Astrocyte of the spinal cord (primary cell): ENCODE data around the gene RFESD.
"Not testable (repeated sequence)": the region's sequence is repeated elsewhere in the genome, so short reads cannot be mapped to it uniquely, and the experiment has no call there.

Experiments used
- DNase-seq: peaks from one replicate; pipeline ENCODE4 v3.0.0; 2011; ENCODE audit warnings: low read depth, low spot score
- H3K4me3 ChIP-seq: 2 replicates; pipeline ENCODE4 v1.5.1; 2011; ENCODE audit warnings: low read depth, mild to moderate bottlenecking, low read length, moderate library complexity
- in situ Hi-C: cut with HindIII; loops from 2 replicates; pipeline ENCODE4 v1.10.0; 2017; ENCODE audit warnings: low sequenced_read_pairs
- TF ChIP-seq, protein P1 (sequence below): IDR thresholded peaks from 2 replicates; pipeline ENCODE4 v1.5.1; 2012; ENCODE audit warnings: low read depth, mild to moderate bottlenecking, low read length, inconsistent platforms

Gene RFESD

DNA sequence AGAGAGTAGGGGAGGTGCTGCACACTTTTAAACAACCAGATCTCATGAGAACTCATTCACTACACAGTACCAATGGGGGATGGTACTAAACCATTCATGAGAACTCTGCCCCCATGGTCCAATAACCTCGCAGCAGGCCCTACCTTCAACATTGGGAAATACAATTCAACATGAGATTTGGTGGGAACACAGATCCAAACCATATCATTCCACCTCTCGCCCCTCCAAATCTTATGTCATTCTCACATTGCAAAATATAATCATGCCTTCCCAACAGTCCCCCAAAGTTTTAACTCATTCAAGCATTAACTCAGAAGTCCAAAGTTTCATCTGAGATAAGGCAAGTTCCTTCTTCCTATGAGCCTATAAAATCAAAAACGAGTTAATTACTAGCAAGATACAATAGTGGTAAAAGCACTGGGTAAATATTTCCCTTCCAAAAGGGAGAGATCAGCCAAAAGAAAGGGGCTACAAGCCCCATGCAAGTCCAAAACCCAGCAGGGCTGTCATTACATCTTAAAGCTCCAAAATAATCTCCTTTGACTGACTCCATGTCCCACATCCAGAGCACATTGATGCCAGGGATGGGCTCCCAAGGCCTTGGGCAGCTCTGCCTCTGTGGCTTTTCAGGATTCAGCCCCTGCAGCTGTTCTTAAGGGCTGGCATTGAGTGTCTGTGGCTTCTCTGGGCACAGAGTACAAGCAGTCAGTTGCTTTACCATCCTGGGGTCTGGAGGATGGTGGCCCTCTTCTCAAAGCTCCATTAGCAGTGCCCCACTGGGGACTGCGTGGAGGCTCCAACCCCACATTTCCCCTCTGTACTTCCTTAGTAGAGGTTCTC is 18.4 kb upstream of the RFESD start:
- no peak for DNase-seq
- in situ Hi-C loops: no loop called here
- H3K4me3 ChIP-seq: no peak overlapping the region
- TF ChIP-seq, protein P1, sequence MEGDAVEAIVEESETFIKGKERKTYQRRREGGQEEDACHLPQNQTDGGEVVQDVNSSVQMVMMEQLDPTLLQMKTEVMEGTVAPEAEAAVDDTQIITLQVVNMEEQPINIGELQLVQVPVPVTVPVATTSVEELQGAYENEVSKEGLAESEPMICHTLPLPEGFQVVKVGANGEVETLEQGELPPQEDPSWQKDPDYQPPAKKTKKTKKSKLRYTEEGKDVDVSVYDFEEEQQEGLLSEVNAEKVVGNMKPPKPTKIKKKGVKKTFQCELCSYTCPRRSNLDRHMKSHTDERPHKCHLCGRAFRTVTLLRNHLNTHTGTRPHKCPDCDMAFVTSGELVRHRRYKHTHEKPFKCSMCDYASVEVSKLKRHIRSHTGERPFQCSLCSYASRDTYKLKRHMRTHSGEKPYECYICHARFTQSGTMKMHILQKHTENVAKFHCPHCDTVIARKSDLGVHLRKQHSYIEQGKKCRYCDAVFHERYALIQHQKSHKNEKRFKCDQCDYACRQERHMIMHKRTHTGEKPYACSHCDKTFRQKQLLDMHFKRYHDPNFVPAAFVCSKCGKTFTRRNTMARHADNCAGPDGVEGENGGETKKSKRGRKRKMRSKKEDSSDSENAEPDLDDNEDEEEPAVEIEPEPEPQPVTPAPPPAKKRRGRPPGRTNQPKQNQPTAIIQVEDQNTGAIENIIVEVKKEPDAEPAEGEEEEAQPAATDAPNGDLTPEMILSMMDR: no peak

DNA sequence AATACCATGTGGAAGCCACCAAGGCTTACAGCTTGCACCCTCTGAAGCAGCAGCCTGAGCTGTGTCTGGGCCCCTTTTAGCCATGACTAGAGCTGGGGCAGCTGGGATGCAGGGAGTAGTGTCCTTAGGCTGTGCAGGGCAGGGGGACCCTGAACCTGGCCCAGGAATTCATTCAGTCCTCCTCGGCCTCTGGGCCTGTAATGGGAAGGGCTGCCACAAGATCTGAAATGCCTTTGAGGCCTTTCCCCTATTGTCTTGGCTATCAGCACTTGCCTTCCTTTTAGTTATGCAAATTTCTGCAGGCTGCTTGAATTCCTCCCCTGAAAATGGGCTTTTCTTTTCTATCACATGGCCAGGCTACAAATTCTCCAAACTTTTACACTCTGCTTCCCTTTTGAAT is 17.6 kb upstream of the RFESD start:
- H3K4me3 ChIP-seq: no peak overlapping the region
- TF ChIP-seq, protein P1: no peak
- no peak for DNase-seq
- in situ Hi-C loops: no loop called here

DNA sequence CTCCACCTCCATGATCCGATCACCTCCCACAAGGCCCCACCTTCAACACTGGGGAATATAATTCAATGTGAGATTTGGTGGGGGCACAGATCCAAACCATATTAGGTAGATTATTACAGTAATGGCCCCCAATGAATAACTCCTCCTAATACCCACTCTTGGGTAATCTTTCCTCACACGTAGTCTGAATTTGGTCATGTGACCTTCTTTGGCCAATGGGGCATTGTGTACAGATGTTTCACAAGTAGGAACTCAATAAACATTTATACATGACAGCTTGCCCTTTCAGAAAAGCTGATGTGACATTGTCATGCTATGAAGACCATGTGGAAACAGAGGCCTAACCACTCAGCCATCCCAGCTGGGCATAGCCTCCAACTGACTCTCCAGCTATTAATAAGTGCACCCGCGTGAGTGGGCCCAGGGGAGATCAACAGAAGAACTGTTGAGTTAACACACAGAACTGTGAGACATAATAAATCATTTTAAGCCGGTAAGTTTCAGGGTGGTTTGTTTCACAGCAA is 16.1 kb upstream of the RFESD start:
- no peak for DNase-seq
- in situ Hi-C loops: no loop called here
- TF ChIP-seq, protein P1: no peak
- no peak overlapping the region for H3K4me3 ChIP-seq

DNA sequence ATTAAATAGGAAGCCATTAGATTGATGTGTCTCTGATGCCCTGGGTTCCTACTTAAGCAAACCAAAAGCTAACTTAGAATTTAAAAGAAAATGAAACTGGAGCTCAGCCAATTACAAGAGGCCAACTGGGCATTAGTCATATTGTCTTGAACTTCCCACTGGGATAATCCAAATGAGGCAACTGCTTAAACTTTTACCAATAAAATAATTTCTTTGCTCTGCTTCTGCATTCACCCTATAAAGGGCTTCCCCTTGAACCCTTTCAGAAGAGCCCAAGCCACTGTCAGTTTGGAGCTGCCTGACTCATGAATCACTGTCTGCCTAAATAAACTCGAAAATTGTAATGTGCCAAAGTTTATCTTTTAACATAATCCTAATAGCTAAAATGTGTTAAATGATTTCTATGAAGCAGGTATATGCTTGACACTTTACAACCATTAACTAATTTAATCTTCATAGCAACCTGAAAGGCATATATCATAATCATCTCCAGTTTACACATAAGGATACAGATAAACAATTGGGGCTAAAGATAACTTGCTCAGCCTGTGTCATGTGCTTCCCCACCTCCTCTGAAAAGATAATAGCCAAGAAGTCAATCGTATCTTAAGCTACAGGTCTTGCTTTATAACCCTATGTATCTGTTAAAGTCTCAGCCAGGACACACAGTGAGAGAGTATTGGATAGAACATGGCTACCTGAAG is 15.2 kb upstream of the RFESD start:
- H3K4me3 ChIP-seq: no peak overlapping the region
- DNase-seq: peak; percentile 83
- TF ChIP-seq, protein P1: no peak
- in situ Hi-C loops: no loop called here

DNA sequence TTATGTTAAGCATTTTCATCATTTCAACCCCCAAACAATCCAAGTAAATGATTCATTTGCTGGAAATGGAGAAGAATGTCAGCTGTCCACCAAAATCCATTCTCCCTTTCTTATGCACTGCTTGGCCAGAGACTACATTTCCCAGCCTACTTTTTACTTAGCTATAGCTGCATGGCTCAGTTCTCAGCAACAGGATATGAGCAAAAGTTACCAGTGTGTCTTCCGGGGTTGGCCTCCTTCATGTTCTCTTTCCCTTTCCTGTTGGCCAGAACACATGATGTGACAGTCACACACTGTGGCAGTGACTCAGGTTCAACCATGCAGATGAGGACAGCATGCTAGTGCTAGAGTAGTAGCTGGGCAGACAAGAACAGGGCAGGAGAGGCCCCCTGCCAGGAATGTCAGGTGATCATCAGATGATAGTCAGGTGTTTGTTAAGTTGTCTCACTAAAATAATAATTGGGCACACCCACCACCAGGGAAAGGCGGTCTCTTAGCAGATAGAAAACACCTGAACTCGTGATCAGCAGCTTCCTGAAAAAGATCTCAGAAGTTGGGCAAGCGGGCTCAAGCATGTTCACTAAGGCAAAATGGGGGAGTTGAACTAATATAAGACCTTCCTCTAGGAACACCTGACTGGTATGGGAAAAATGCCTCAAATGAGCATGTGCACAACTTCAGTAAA is 14.4 kb upstream of the RFESD start:
- H3K4me3 ChIP-seq: no peak overlapping the region
- peak; percentile 28 for DNase-seq
- TF ChIP-seq, protein P1: no peak
- in situ Hi-C loops: no loop called here

DNA sequence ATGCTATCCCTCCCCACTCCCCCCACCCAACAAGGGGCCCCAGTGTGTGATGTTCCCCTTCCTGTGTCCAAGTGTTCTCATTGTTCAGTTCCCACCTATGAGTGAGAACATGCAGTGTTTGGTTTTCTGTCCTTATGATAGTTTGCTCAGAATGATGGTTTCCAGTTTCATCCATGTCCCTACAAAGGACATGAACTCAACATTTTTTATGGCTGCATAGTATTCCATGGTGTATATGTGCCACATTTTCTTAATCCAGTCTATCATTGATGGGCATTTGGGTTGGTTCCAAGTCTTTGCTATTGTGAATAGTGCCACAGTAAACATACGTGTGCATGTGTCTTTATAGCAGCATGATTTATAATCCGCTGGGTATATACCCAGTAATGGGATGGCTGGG is 13.6 kb upstream of the RFESD start:
- in situ Hi-C loops, DNase-seq, H3K4me3 ChIP-seq: not testable (repeated sequence)
